SK-N-SH (cell line): ENCODE measurements around the gene MAP2K5.

Source experiments
- CHD2 ChIP-seq: fragments of 150-350 bp; IDR thresholded peaks from 2 replicates; pipeline ENCODE4 v1.6.1; 2018; ENCODE audit warnings: low read length; ENCODE audit not compliant: partially characterized antibody
- EP300 ChIP-seq, 2 experiments: IDR thresholded peaks; 2 replicates each; pipeline versions ENCODE4 v1.4.0 to v1.6.1; 2012; ENCODE audit warnings: borderline replicate concordance in 1 of 2, low read depth in 1 of 2, low read length in 1 of 2
- EZH2phosphoT487 ChIP-seq: fragments of 200-600 bp; sonication (generic); IDR thresholded peaks from 2 replicates; pipeline ENCODE4 v1.6.1; 2017; ENCODE audit warnings: low read depth, mixed run types, mild to moderate bottlenecking, antibody characterized with exemption, moderate library complexity, borderline replicate concordance
- GABPA ChIP-seq: IDR thresholded peaks from 2 replicates; pipeline ENCODE4 v1.4.0; 2012; ENCODE audit warnings: low read depth, mild to moderate bottlenecking
- NRF1 ChIP-seq: IDR thresholded peaks from 2 replicates; pipeline ENCODE4 v1.6.1; 2012; ENCODE audit warnings: low read depth, mild to moderate bottlenecking, low read length
- YY1 ChIP-seq: IDR thresholded peaks from 2 replicates; pipeline ENCODE4 v1.4.0; 2012; ENCODE audit warnings: low read depth, mild to moderate bottlenecking
- TF ChIP-seq, protein P1 (sequence below): IDR thresholded peaks from 2 replicates; pipeline ENCODE4 v1.4.0; 2012; ENCODE audit warnings: low read depth
- TF ChIP-seq, protein P2 (sequence below): fragments of 200-600 bp; sonication (generic); IDR thresholded peaks from 2 replicates; pipeline ENCODE4 v1.6.1; 2017; ENCODE audit warnings: antibody characterized with exemption, mild to moderate bottlenecking, moderate library complexity
- TF ChIP-seq, protein P3 (sequence below): IDR thresholded peaks from 2 replicates; pipeline ENCODE4 v1.6.1; 2012; ENCODE audit warnings: mild to moderate bottlenecking, low read depth, low read length, moderate library complexity
- TF ChIP-seq, protein P4 (sequence below): IDR thresholded peaks from 2 replicates; pipeline ENCODE4 v1.4.0; 2012; ENCODE audit warnings: low read depth, borderline replicate concordance

DNA sequence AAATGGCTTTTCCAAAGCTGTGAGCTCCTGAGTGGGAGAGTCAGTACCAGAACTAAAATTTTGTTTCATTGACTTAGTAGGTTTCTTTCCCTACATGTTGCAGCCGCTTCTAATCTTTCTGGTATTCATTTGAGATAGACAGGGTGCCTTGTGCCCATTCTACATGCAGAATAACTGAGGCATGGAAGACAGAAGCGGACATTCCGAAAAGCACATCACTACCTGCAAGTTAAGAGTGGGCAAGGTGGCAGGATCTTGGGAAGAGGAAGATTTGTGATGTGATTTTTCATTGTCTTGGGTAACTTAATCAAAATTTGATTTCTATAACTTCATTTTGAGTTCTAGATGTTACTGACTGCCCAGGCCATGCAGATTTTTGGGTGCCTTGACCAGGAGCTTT, 2.0 kb downstream of the MAP2K5 start:
- TF ChIP-seq, protein P1, sequence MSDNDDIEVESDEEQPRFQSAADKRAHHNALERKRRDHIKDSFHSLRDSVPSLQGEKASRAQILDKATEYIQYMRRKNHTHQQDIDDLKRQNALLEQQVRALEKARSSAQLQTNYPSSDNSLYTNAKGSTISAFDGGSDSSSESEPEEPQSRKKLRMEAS: no peak
- no peak for TF ChIP-seq NRF1
- TF ChIP-seq GABPA: no peak
- TF ChIP-seq, protein P2, sequence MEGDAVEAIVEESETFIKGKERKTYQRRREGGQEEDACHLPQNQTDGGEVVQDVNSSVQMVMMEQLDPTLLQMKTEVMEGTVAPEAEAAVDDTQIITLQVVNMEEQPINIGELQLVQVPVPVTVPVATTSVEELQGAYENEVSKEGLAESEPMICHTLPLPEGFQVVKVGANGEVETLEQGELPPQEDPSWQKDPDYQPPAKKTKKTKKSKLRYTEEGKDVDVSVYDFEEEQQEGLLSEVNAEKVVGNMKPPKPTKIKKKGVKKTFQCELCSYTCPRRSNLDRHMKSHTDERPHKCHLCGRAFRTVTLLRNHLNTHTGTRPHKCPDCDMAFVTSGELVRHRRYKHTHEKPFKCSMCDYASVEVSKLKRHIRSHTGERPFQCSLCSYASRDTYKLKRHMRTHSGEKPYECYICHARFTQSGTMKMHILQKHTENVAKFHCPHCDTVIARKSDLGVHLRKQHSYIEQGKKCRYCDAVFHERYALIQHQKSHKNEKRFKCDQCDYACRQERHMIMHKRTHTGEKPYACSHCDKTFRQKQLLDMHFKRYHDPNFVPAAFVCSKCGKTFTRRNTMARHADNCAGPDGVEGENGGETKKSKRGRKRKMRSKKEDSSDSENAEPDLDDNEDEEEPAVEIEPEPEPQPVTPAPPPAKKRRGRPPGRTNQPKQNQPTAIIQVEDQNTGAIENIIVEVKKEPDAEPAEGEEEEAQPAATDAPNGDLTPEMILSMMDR: no peak
- TF ChIP-seq EZH2phosphoT487: no peak
- TF ChIP-seq, protein P3, sequence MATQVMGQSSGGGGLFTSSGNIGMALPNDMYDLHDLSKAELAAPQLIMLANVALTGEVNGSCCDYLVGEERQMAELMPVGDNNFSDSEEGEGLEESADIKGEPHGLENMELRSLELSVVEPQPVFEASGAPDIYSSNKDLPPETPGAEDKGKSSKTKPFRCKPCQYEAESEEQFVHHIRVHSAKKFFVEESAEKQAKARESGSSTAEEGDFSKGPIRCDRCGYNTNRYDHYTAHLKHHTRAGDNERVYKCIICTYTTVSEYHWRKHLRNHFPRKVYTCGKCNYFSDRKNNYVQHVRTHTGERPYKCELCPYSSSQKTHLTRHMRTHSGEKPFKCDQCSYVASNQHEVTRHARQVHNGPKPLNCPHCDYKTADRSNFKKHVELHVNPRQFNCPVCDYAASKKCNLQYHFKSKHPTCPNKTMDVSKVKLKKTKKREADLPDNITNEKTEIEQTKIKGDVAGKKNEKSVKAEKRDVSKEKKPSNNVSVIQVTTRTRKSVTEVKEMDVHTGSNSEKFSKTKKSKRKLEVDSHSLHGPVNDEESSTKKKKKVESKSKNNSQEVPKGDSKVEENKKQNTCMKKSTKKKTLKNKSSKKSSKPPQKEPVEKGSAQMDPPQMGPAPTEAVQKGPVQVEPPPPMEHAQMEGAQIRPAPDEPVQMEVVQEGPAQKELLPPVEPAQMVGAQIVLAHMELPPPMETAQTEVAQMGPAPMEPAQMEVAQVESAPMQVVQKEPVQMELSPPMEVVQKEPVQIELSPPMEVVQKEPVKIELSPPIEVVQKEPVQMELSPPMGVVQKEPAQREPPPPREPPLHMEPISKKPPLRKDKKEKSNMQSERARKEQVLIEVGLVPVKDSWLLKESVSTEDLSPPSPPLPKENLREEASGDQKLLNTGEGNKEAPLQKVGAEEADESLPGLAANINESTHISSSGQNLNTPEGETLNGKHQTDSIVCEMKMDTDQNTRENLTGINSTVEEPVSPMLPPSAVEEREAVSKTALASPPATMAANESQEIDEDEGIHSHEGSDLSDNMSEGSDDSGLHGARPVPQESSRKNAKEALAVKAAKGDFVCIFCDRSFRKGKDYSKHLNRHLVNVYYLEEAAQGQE: no peak
- TF ChIP-seq YY1: no peak
- no peak for TF ChIP-seq CHD2
- TF ChIP-seq EP300 (IDR thresholded peaks at IDR 0.05; ENCODE audit: borderline replicate concordance in 1 of 2, low read depth in 1 of 2, low read length in 1 of 2): no peak
- TF ChIP-seq, protein P4, sequence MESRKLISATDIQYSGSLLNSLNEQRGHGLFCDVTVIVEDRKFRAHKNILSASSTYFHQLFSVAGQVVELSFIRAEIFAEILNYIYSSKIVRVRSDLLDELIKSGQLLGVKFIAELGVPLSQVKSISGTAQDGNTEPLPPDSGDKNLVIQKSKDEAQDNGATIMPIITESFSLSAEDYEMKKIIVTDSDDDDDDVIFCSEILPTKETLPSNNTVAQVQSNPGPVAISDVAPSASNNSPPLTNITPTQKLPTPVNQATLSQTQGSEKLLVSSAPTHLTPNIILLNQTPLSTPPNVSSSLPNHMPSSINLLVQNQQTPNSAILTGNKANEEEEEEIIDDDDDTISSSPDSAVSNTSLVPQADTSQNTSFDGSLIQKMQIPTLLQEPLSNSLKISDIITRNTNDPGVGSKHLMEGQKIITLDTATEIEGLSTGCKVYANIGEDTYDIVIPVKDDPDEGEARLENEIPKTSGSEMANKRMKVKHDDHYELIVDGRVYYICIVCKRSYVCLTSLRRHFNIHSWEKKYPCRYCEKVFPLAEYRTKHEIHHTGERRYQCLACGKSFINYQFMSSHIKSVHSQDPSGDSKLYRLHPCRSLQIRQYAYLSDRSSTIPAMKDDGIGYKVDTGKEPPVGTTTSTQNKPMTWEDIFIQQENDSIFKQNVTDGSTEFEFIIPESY: no peak
